Frontal cortex (tissue), 4 donors: ENCODE measurements around the gene MAD1L1. TPM values are rescaled to one million over a fixed set of nuclear protein-coding genes. Genes with fewer than 3 reads are reported as not detected.
"Not testable (repeated sequence)": the region's sequence is repeated elsewhere in the genome, so short reads cannot be mapped to it uniquely, and the experiment has no call there.

Experiments
- DNase-seq, 2 donors: peaks; one replicate each; pipeline ENCODE4 v3.0.0; 2012; ENCODE audit warnings: low spot score in 2 of 2
- FAIRE-seq: peaks from 2 replicates; lab custom pipeline; 2012; peaks lifted over from hg19 to GRCh38; lab: Jason Lieb, UNC
- total RNA-seq: library from RNA; depleted of rRNA; stranded (reverse); fragments of >200 nt; gene quantifications from one replicate; pipeline ENCODE4 v1.2.3, GENCODE V29; 2014
- donor health status: control.
- donor health status: control.
- donor health status: control.

MAD1L1 gene
- total RNA-seq, 1 donor from 2014 or later = 37.1 TPM

DNA sequence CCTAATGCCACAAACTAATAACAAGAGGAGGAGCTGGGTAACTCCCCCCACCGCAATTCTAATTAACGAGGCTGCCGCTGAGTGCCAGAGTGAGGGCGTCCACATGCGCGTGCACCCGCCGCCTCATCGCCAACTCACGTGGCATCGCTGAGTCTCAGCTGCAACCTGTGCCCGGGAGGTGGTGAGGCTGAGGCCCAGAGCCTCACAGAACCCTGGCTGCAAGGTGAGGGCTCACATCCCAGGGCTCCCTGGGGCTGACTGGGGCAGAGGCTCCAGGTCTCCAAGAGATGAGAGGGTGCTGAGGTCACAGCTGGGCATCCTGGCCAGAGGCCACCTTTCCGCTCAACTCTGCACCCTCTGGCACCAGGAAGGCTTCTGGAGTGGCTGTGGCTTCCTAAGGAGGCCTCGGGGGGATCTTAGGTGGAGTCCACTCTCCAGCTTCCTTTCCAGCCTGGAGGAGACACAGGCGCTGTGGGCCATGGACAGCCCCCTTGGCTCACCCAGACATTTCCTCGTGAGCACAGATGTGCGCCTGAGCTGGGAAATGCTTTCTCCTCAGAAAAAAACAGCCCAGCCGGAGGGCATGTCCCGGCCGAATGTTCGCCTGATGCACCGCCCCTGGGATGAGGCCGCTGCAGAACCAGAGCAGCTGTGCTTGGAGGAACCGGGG lies 242.6 kb downstream of the MAD1L1 start:
- DNase-seq = no peak
- FAIRE-seq = no peak

DNA sequence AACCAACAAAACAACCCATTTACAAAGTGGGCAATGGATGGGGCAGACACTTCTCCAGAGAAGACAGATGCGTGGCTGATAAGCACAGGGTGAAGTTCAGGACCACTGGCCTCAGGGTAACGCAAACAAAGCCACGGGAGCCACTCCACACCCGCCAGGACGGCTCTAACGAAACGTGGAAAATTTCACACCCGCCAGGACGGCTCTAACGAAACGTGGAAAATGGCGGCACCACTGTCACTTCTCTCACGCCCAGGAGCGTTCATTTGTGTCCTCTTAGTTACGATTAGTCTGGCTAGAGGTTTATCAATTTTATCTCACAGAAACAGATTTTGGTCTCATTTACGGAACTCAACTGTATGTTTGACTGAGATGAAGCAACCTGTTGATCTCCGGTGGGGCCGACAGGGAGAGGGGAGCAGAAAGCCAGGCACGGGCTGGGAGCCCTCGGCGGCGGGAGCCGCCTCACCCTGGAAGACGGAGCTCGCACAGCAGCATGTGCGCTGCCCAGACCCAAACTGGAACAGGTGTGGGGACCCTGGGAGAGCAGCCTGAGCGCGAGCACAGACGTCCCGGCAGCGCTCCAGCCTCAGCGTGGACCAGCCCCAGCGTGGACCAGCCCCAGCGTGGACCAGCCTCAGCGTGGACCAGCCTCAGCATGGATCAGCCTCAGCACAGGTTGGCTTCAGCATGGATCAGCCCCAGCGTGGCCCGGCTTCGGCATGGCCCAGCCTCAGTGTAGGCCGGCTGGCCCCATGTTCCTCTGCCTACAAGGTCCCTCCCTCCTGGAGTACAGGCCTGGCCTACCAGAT lies 243.5 kb downstream of the MAD1L1 start:
- no peak for FAIRE-seq

DNA sequence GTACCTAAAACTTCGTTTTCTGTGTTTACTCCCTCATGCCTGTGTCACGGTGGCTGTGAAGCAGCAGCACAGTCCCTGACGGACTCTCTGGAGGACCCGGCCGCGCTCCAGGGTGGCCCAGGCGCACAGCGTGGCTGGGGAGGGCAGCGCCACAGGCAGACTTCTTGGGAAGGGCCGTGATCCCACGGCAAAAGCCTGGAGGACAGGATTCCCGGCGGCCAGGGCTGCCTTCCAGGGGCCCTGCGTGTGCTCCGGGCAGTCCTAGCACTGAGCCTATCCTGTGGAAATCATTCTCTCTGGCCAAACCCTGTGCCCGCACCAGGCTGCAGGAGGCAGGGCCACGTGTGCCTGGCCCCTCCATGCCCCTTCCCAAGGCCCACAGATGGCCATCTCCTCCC lies 244.2 kb downstream of the MAD1L1 start:
- FAIRE-seq (no peak), DNase-seq (no peak)

More for the DNA sequence above, 243.5 kb downstream of the MAD1L1 start:
- no peak for DNase-seq

DNA sequence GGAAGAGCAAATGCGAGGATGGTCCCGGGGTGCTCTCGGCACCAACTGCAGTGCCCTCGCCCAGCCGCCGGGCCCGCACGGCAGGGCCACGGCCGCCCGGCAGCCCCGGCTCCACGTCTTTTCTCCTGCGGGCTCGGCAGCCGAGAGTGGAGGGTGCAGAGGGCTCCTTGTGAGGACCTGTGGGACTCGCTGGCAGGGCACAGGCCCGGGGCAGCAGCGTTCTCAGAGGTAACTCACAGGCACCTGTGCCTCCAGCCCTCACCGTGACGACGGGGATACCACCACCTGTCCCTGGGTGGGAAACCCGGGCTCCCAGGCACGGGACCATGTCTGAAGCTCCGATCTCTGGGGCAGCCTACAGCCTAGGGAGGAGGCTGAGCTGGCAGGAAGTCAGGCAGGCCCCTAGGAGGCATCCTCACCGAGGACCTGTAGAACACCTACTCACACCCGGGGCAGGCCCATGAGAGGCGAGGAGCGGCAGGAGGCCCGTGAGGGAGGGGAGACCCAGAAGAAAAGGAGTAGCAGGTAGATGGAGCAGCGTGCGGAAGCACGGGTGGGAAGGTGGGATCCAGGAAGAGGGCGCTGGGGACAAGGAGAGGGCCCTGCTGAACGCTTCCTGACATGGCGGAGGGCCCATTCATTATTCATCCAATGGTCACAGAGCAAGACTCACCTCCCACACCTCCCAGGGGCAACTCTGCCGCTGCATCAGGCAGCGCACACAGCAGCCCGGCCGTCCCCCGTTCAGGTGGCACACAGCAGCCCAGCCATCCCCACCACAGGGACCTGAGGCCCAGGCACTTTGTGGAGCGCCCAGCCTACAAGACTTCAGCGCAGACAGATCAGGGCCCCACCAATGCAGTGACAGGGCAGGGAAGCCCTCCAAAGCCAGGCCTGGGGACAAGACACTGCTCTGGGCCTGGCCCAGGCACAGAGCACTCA lies 244.9 kb downstream of the MAD1L1 start:
- no peak for FAIRE-seq
- DNase-seq = no peak

DNA sequence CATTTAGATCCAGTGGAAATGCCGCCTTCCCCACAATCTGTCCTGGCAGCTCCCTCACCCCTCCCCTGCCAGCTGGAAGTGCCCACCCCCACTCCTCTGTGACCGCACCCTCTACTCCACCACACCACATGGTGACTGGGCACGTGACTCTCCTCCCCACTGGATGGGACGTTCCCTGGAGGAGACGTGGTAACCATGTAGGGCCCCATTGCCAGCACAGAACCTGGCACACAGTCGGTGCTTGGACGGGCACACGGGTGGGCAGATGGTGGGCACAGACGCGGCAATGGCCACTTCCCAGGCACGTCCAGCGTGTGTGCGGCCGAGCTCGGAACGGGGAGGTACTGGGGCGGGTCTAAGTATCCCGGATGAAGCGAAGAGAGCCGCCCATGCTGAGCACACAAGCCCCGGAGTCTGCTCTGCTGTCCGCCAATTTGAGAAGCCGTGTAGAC lies 245.6 kb downstream of the MAD1L1 start:
- DNase-seq = no peak
- no peak for FAIRE-seq

DNA sequence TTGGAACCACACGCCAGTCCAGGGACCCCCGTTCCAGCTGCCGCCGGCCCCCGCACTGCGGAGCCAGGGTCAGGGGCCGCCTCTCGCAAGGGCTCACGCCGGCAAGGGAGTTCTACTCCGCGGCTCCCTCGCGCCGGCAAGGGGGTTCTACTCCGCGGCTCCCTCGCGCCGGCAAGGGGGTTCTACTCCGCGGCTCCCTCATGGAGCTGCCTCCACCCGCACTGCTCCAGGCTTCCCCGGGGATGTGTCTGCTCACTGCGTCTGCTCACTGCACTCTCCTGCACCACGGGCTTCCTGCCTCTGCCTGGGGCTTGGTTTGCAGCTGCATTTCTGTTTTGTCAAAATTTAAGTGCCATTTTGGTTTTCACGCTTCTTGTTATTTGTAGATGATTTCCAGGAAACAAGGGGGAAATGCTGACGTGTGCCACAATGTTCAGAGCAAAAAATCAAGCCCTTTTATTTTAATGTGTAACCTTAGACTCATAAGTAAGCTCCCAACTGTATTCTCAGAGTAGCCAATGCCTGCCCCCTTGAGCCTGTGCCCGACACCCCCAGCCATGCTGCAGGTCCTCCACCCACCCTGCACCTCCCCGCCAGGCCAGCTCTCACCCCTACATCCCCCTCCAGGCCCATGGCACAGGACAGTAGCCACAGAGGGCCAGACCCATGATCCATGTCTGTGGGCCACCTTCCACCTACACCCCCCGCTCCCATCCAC lies 246.2 kb downstream of the MAD1L1 start:
- DNase-seq (no peak), FAIRE-seq (no peak)

DNA sequence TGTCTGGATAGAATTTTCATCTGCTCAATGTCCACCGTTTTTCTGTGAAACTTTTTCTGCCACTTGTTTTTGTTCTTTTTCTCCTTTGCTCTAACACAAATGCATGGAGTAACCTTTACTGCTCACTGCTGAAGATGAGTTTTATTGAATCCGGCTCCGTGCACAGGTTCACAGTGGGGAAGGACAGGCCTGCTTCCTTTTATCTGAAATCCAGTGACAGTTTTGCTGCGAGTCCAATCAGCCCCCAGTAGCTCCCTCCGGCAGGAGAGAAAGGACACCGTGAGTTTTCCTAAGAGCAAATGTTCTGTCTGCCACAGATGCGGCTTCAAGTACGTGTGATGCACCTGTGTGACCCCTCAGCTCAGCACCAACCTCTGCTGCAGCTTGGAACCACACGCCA lies 246.8 kb downstream of the MAD1L1 start:
- FAIRE-seq (no peak), DNase-seq (no peak)

DNA sequence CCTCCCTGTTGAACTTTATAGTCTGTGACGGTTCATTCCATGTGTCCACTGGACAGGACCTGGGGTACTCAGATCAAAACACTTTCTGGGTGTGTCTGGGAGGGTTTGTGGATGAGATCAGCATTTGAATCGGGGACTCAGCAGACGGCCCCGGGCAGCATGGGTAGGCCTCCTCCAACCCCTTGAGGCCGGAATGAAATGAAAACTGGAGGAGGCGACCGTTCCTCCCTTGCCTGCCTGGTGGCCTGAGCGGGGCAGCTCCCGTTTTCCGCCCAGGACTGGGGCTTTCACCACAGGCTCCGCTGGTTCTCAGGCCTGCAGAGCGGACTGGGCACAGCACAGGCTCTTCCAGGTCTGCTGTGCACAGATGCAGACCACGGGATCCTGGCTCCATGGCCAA lies 247.7 kb downstream of the MAD1L1 start:
- DNase-seq (no peak), FAIRE-seq (no peak)

DNA sequence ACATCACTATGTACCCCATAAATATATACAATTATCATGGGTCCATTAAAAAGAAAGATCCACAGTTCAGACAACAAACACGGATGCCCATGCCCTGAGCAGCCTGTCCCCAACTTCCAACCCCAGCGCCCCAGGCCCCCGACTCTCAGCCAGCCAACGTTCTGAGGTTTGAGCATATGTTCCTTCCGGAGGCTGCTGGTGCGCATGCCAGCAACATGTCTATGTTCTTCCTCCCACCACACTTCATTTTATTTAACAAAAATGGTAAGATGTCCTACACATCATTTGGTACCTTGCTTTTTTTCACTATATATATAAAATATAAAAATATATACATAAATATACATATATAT lies 250.9 kb downstream of the MAD1L1 start:
- FAIRE-seq = no peak
- no peak for DNase-seq

DNA sequence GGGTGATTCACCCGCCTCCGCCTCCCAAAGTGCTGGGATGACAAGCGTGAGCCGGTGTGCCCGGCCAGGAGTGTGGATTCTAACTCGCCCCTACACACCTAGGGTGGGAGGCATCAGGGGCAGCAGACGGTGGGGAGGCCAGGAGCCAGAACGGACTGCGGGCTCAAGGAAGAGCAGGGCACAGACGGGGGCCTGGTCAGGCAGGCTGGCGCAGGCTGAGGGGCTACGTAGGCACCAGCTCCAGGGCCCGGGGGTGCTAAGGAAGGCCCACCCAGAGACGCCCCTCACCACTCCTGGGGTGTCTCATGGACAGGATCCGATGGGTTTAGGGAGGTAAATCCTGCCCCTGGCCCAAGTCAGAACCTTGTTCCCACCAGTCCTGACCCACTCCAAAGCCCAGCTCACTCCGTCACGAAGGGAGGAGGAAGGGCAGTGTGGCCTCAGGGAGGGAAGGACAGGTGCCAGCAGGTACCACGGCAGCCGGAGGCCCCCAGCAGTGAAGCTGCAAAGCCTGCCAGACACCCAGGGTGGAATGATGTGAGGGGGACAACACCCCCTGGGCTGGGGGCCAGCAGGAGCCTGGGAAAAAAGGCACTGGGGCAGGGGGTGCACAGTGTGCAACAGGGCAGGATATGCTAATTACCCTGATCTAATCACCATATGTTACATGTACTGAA lies 251.4 kb downstream of the MAD1L1 start:
- DNase-seq (no peak), FAIRE-seq (no peak)

DNA sequence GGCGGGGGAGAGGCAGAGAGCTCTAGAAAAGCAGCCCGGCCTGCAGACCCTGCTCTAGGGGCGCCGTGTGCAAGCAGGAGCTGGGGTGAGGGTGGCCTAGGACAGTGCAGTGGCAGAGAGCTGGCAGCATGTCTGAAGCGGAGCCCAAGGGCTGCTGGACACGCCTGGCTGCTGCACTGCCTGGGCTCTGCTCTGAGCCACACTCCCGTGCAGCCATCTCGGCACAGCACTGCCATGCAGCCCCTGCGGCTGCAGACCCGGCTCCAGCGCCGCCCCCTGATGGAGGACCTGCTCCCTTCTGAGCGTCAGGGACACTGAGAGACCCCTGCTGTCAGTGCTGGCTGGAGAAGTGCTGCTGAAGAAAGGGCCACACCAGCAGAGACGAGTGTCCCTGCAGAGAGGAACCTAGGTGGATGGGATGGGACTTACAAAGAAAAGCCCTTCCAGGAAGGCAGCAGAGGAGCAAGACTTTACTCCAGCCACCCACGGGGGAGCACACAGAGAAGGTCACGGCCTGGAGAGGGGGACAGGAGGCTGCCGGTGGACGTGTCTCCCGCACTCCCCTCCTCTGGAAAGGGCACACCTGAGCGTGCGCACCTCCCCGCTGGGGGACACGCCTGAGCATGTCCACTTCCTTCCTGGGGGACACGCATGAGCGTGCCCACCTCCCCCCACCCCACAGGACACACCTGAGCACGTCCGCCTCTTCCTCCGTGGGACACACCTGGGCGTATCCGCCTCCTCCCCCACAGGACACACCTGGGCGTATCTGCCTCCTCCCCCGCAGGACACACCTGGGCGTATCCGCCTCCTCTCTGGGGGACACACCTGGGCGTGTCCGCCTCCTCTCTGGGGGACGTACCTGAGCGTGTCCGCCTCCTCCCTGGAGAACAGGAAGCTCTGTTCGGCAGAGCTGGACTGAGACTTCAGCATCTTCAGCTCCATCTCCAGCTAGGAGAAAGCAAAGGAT lies 252.9 kb downstream of the MAD1L1 start:
- DNase-seq (no peak), FAIRE-seq (no peak)

DNA sequence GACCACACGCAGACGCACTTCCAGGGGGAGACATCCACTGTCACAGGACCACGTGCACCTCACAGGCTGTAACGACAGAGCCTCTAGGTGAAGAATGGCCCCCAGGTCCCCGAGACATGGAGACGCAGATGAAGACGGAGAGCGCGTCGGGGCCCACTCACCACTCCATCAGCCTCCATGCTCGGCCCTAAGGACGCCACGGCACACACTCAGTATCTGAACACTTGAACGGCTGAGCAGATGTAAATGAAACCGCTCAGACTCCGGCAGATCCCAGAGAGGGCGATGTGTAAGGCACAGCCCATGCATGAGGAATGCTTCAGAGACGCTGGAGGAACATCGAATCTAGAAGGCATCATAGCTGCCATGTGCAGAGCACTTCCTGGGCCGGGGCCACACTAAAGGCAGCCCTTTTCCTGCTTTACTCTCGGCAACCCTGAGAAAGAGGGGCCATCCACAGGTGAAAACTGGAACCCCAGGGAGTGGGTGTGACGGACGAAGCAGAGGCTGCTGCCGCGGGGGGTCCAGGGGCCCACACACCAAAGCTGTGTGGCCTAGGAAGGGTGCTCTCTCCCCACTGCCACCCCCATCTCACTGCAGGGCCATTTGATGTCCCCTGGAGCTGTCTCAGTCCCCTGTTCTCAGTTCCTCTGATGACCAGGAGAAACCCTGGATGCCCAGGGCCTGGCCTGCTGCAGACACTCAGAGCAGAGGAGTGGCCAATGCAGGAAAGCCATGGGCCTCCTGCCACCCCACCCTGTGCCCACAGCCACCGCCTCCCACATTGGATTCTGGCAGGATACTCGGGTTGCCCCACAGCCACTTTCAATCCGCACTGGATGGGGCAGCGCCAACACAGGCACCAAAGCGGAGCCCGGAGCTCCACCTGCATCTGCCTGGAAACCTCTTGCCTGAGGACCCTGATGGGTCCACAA lies 253.8 kb downstream of the MAD1L1 start:
- DNase-seq (no peak), FAIRE-seq (no peak)

DNA sequence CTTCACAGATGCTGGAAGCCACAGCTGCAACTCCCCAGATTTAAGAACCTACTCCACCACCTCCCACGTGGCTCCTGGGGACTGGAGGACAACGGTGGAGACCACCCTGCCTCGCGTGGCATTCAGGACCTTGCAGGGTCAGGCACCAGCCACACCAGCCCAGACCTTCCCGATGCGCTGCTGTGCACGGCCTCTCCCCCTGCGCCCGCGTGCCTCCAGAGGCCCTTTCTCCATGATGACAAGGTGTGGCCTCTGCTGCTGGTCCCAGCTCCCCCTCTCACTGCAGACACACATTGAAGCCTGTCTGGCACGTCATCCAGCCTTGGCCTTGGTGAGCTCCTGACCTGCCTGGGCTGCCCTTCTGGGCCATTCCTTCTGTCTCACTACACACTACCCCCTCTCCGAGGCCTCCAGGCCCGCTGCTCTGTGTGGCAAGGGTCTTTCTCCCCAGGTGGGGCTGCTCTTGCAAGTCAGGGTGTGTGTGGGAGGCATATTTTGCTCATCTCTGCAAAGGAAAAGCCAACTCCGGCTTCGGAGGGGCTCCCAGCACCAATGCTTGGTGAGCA lies 254.8 kb downstream of the MAD1L1 start:
- FAIRE-seq (no peak), DNase-seq (no peak)

DNA sequence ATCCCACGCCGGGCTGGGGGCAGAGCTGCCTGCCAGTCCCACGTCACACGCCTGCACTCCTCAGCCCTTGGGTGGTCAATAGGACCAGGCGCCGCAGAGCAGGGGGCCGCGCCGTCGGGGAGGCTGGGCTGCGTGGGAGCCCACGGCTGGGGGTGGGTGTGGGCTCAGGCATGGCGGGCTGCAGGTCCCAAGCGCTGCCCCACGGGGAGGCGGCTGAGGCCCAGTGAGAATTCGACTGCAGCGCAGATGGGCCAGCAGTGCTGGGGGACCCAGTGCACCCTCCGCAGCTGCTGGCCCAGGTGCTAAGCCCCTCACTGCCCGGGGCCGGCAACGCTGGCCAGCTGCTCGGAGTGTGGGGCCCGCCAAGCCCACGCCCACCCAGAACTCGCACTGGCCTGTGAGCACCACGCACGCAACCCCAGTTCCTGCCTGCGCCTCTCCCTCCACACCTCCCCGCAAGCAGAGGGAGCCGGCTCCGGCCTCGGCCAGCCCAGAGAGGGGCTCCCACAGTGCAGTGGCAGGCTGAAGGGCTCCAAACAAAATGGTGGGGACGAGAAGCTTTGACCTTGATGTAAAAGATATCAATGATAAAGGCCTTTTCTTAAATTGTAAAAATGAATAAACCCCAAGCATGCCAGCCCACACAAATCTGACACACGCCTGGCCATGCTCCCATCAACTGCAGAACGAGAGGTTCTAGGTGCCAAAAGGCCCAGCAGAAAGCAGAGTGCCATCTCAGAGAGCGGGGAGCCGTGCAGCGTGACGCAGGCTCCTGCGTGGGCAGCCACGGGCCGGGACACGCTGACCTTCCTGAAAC lies 255.5 kb downstream of the MAD1L1 start:
- DNase-seq (peak in 1 of 2 donors; percentile 44), FAIRE-seq (no peak)

DNA sequence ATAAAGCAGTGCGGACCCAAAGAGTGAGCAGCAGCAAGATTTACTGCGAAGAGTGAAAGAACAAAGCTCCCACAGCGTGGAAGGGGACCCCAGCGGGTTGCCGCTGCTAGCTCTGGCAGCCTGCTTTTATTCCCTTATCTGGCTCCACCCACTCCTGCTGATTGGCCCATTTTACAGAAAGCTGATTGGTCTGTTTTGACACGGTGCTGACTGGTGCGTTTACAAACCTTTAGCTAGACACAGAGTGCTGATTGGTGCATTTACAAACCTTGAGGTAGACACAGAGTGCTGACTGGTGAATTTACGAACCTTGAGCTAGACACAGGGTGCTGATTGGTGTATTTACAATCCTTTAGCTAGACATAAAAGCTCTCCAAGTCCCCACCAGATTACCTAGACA lies 256.2 kb downstream of the MAD1L1 start:
- DNase-seq = not testable (repeated sequence)

DNA sequence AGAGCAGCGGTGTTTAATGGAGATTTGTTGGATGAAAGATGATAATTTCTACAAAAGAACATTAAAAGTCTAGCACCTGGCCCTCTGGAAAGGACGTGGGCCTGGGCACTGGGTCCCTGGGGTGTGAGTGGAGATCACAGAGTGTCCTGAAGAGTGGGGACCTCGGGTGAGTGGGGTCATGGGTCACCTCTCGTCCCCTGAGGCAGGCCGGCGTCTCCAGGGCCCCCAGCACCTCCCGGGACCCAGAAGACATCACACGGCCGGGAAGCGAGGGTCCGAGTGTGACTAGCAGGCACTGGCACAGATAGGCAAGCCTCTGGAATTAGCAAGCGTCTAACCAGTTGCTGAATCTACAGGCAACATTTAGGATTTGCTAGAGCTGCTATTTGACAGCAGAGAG lies 257.2 kb downstream of the MAD1L1 start:
- no peak for DNase-seq

More for the DNA sequence above, 256.2 kb downstream of the MAD1L1 start:
- FAIRE-seq = not testable (repeated sequence)

More for the DNA sequence above, 257.2 kb downstream of the MAD1L1 start:
- no peak for FAIRE-seq
